Psoas muscle (tissue), 8 donors: ENCODE measurements around the gene RGS3. TPM values are rescaled to one million over a fixed set of nuclear protein-coding genes. Genes with fewer than 3 reads are reported as not detected.

Experiments used
- ATAC-seq, 4 donors: fragments of 200-7000 bp; cut with Tn5 transposase; one replicate each; pipeline ENCODE4 v1.9.1; 2020; ENCODE audit warnings: moderate library complexity in 3 of 4, mild to moderate bottlenecking in 2 of 4
- DNase-seq, 2 donors: peaks; one replicate each; pipeline ENCODE4 v3.0.0-alpha.2; 2020
- H3K27ac ChIP-seq: fragments of 200-600 bp; one replicate; pipeline ENCODE4 v1.8.0; 2022
- H3K27me3 ChIP-seq, 3 donors: fragments of 200-600 bp in 1 of 3; one replicate each; pipeline versions ENCODE4 v1.6.1 to v1.8.0; 2013 to 2022; ENCODE audit warnings: low read length in 2 of 3, mild to moderate bottlenecking in 2 of 3, moderate library complexity in 1 of 3; ENCODE audit not compliant: insufficient read depth in 3 of 3
- H3K36me3 ChIP-seq, 2 donors: fragments of 200-600 bp in 1 of 2; one replicate each; pipeline versions ENCODE4 v1.6.1 to v1.8.0; 2013 to 2022; ENCODE audit warnings: low read depth in 1 of 2, mild to moderate bottlenecking in 1 of 2, moderate library complexity in 1 of 2; ENCODE audit not compliant: insufficient read depth in 1 of 2
- H3K4me1 ChIP-seq: fragments of 200-600 bp; one replicate; pipeline ENCODE4 v1.8.0; 2022
- H3K4me3 ChIP-seq: fragments of 200-600 bp; one replicate; pipeline ENCODE4 v1.8.0; 2022; ENCODE audit warnings: mild to moderate bottlenecking
- H3K9me3 ChIP-seq: fragments of 200-600 bp; one replicate; pipeline ENCODE4 v1.8.0; 2022
- CTCF ChIP-seq: fragments of 200-600 bp; IDR thresholded peaks from one replicate; pipeline ENCODE4 v1.8.0; 2022; ENCODE audit warnings: antibody characterized with exemption
- WGBS, 3 donors: extraction: QIAGEN DNeasy Blood & Tissue Kit; methylation state at CpG; one replicate each; pipeline versions ENCODE4 v1.1.6 to v1.1.7; 2013; 5-methylcytosine and 5-hydroxymethylcytosine counted together
- intact Hi-C, 2 donors: fragments of 100-400 bp; cut with DNase I; formaldehyde crosslinking; loops; one replicate each; pipeline versions ENCODE4 v1.11.0 to v1.14.2; 2022
- long read RNA-seq, 2 donors: library from polyadenylated mRNA; unstranded; transcript quantifications; one replicate each; pipeline ENCODE4 v2.0.0, GENCODE V29; 2021
- polyA plus RNA-seq, 3 donors: library from polyadenylated mRNA; stranded (reverse); fragments of 200-250 nt; gene quantifications; one replicate each; pipeline ENCODE4 v1.2.3, GENCODE V29; 2013
- total RNA-seq, 4 donors: library from RNA; stranded (reverse); fragmentation: NEBNext Ultra II Directional in 2 of 4; extraction: Animal tissue kit (Norgen Biotek cat#: 25700) in 2 of 4; gene quantifications; one replicate each; pipeline versions ENCODE4 v1.2.1 to v1.2.4, GENCODE V29; 2021 to 2023
- donor health status: healthy with polysubstance abuse.
- donor health status: DM: no; HTN: no; CAD: no; lungs with moderate emphysema.
- donor health status: Bipolar disorder and iron deficiency.
- donor health status: healthy.
- donor health status: DM: yes; HTN: yes; CAD: no.
- donor health status: DM: no; HTN: no; CAD: no.
- donor health status: DM: no; HTN: no; CAD: no.
- donor health status: DM: yes; HTN: yes; CAD: no.

RGS3 gene
- total RNA-seq = 10 to 100 TPM; 10.6 to 38.1 (median 18.3) TPM
- polyA plus RNA-seq = 10 to 100 TPM in 2 of 3 donors, 1 to 10 TPM in 1; 7.1 to 18.4 (median 12.8) TPM
- long read RNA-seq, donor 1, partial matches to known transcripts = 2 of 10 reads
- long read RNA-seq, donor 1, other reads (novel, unspliced or antisense) = 4 of 10 reads
- long read RNA-seq, donor 2, full-length matches to known transcripts = 10 of 19 reads
- long read RNA-seq, donor 2, partial matches to known transcripts = 3 of 19 reads
- long read RNA-seq, donor 2, other reads (novel, unspliced or antisense) = 6 of 19 reads

- Histone ChIP-seq H3K36me3 (no peaks in the 10 kb centered on the region), H3K27me3 (no peaks in the 10 kb centered on the region), H3K4me1 (peaks cover 26% of the 10 kb centered on the region), H3K9me3 (no peaks in the 10 kb centered on the region), H3K4me3 (peak within 1 kb of the TSS; percentile 64), H3K27ac (peak within 1 kb of the TSS; percentile 81)
- TF ChIP-seq CTCF = no peak
- DNase-seq = peak; percentile 51 to 77
- WGBS, 3 donors = 10 to 20% (median 14%) methylated on average over 54 to 55 of the region's 55 CpGs
- peak; percentile 91 to 96 (median 92) for ATAC-seq
- intact Hi-C loops = loop anchor here (2.0 to 5.0 kb wide), 3 partner anchors 23 to 109 kb away; no protein-coding TSS in a partner anchor
Observed at GRCh38 chr9:113463418-113464285, at the start of gene RGS3. TSS of gene RGS3 (plus strand) at chr9:113463727. CDS start at chr9:113463803, 76 bp downstream.

- ATAC-seq (no peak), DNase-seq (no peak)
- Histone ChIP-seq H3K4me1 (no peaks in the 10 kb centered on the region), H3K4me3 (no peak overlapping the region), H3K36me3 (no peaks in the 10 kb centered on the region), H3K9me3 (no peaks in the 10 kb centered on the region), H3K27me3 (no peaks in the 10 kb centered on the region), H3K27ac (peak overlapping the region; percentile 34)
- WGBS, 3 donors = 47 to 62% (median 56%) methylated on average over 3 of the region's 3 CpGs
- intact Hi-C loops = no loop called here
- no peak for TF ChIP-seq CTCF
Observed at GRCh38 chr9:113416149-113416721, 47.3 kb upstream of the RGS3 start.

- no peak for DNase-seq
- no peak overlapping the region for H3K4me3 ChIP-seq
- no peaks in the 10 kb centered on the region for H3K4me1 ChIP-seq
- 76 to 83% (median 81%) methylated on average over 4 of the region's 4 CpGs for WGBS, 3 donors
- no peak overlapping the region for H3K27ac ChIP-seq
- intact Hi-C loops = no loop called here
- H3K36me3 ChIP-seq = no peaks in the 10 kb centered on the region
- H3K27me3 ChIP-seq = no peaks in the 10 kb centered on the region
- no peak for TF ChIP-seq CTCF
- no peak for ATAC-seq
- no peaks in the 10 kb centered on the region for H3K9me3 ChIP-seq
Observed at GRCh38 chr9:113417370-113417769, 46.2 kb upstream of the RGS3 start.

GRCh38 chr9:113421726-113422125, 41.8 kb upstream of the RGS3 start:
- WGBS, 3 donors = 67 to 74% (median 73%) methylated on average over 3 of the region's 3 CpGs
- H3K27me3 ChIP-seq = no peaks in the 10 kb centered on the region
- intact Hi-C loops = no loop called here
- no peak for TF ChIP-seq CTCF
- ATAC-seq (no peak), DNase-seq (no peak)
- H3K4me1 ChIP-seq = no peaks in the 10 kb centered on the region
- H3K4me3 ChIP-seq = no peak overlapping the region
- no peaks in the 10 kb centered on the region for H3K9me3 ChIP-seq
- no peak overlapping the region for H3K27ac ChIP-seq
- H3K36me3 ChIP-seq = no peaks in the 10 kb centered on the region
